ENCODE measurements around the gene JMJD6.
"Not testable (repeated sequence)": the region's sequence is repeated elsewhere in the genome, so short reads cannot be mapped to it uniquely, and the experiment has no call there.

The JMJD6 gene

GRCh38 chr17:76736349-76737081 lies 10.1 kb upstream of the JMJD6 start:
- peak; percentile 75 for DNase-seq

GRCh38 chr17:76735586-76736348 lies 9.4 kb upstream of the JMJD6 start:
- peak; percentile 21 for DNase-seq

GRCh38 chr17:76735006-76735405 lies 8.6 kb upstream of the JMJD6 start:
- DNase-seq: peak; percentile 64

- peak; percentile 48 for DNase-seq
Observed at GRCh38 chr17:76734080-76734840, 7.9 kb upstream of the JMJD6 start.

GRCh38 chr17:76733618-76733957 lies 7.2 kb upstream of the JMJD6 start:
- DNase-seq: no peak

GRCh38 chr17:76732734-76733617 lies 6.6 kb upstream of the JMJD6 start:
- no peak for DNase-seq

GRCh38 chr17:76731800-76732733 lies 5.7 kb upstream of the JMJD6 start:
- not testable (repeated sequence) for DNase-seq

- DNase-seq: peak; percentile 23
Observed at GRCh38 chr17:76727745-76728456, 1.5 kb upstream of the JMJD6 start.

- peak; percentile 85 for DNase-seq
Observed at GRCh38 chr17:76726776-76727718, 641 bp upstream of the JMJD6 start, which contains the start of gene METTL23. Gene METTL23, plus strand, starts transcription at chr17:76726839. Its CDS starts 2,872 bp downstream, at chr17:76729711.

- DNase-seq: peak; percentile 83
Observed at GRCh38 chr17:76725580-76726230, 701 bp downstream of the JMJD6 start.

GRCh38 chr17:76723812-76724211 lies 2.6 kb downstream of the JMJD6 start:
- no peak for DNase-seq

GRCh38 chr17:76722977-76723376 lies 3.4 kb downstream of the JMJD6 start:
- DNase-seq: not testable (repeated sequence)

GRCh38 chr17:76722279-76722678 lies 4.1 kb downstream of the JMJD6 start:
- DNase-seq: no peak

GRCh38 chr17:76721463-76721862 lies 4.9 kb downstream of the JMJD6 start:
- DNase-seq: no peak

GRCh38 chr17:76720941-76721340 lies 5.5 kb downstream of the JMJD6 start:
- no peak for DNase-seq

- no peak for DNase-seq
Observed at GRCh38 chr17:76720211-76720610, 6.2 kb downstream of the JMJD6 start.

GRCh38 chr17:76718516-76718915 lies 7.9 kb downstream of the JMJD6 start:
- DNase-seq: no peak

GRCh38 chr17:76716839-76717215 lies 9.6 kb downstream of the JMJD6 start:
- DNase-seq: no peak
